ENCODE results near the gene MFAP2.

DNA sequence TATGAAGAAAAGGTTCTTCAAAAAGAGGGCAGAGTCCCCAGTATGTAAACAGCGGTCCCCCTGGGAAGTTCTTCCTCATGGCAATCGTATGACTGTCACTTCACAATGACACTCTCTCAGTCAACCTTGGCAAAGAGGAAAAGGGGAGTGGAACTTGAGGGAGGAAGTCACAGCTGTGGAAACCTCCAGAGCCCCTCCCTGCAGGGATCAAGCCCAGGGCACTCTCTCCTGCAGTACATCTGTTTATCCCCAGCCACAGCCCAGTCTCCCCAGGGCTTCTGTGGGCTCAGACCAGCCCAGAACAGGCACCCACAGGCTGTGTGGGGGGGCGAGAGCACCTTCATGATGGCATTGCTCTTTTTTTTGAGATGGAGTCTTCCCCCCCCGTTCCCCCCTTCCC, 29.3 kb upstream of the MFAP2 start:
- TF ChIP-seq POLR2A (IDR thresholded peaks at IDR 0.05; ENCODE audit: low read length) (no peak), GATA1 (IDR thresholded peaks at IDR 0.05; ENCODE audit: low read depth, low read length) (no peak)

All from erythroblast (primary cell).